Cardiac muscle cell (in vitro differentiated cells and primary cell): ENCODE data around the gene NKAIN4. TPM values are rescaled to one million over a fixed set of nuclear protein-coding genes. Genes with fewer than 3 reads are reported as not detected.
"Not testable (repeated sequence)": the region's sequence is repeated elsewhere in the genome, so short reads cannot be mapped to it uniquely, and the experiment has no call there.

Source experiments
- DNase-seq, 2 donors: peaks; one replicate each; pipeline versions ENCODE4 v3.0.0 to v3.0.0-alpha.2; 2010 to 2017; ENCODE audit warnings: low read depth in 1 of 2, low spot score in 1 of 2
- H3K27ac ChIP-seq: fragments of 200-600 bp; sonication (generic); 2 replicates; pipeline ENCODE4 v1.5.1; 2016
- H3K27me3 ChIP-seq: fragments of 200-600 bp; sonication (generic); 2 replicates; pipeline ENCODE4 v1.6.0; 2016; ENCODE audit warnings: control low read depth
- H3K36me3 ChIP-seq: fragments of 200-600 bp; sonication (generic); 2 replicates; pipeline ENCODE4 v1.5.1; 2016; ENCODE audit warnings: control low read depth
- H3K4me1 ChIP-seq: fragments of 200-600 bp; sonication (generic); 2 replicates; pipeline ENCODE4 v1.8.1; 2017; ENCODE audit warnings: low read depth, mild to moderate bottlenecking, mixed run types
- H3K4me3 ChIP-seq: fragments of 200-600 bp; sonication (generic); 2 replicates; pipeline ENCODE4 v1.5.1; 2016; ENCODE audit warnings: mild to moderate bottlenecking
- H3K9me3 ChIP-seq: fragments of 200-600 bp; sonication (generic); 2 replicates; pipeline ENCODE4 v1.5.1; 2017; ENCODE audit warnings: low read depth, mild to moderate bottlenecking, control low read depth
- CTCF ChIP-seq: IDR thresholded peaks from 2 replicates; pipeline ENCODE4 v1.5.1; 2012; ENCODE audit warnings: low read depth, mild to moderate bottlenecking, low read length
- polyA plus RNA-seq: library from polyadenylated mRNA; unstranded; fragments of >200 nt; fragmentation: Nextera tagmentation; extraction: Ambion mirVana; gene quantifications from 2 replicates; pipeline ENCODE4 v1.2.1, GENCODE V29; 2016
- total RNA-seq: library from RNA; depleted of rRNA; stranded (reverse); fragments of >200 nt; gene quantifications from 2 replicates; pipeline ENCODE4 v1.2.3, GENCODE V29; 2016

NKAIN4 gene
- total and polyA plus RNA-seq, 2 experiments from 2014 or later = not detected

GRCh38 chr20:63225082-63225454, 29.2 kb downstream of the NKAIN4 start:
- Histone ChIP-seq H3K27ac (no peak overlapping the region), H3K4me3 (no peak overlapping the region), H3K4me1 (no peaks in the 10 kb centered on the region), H3K9me3 (no peaks in the 10 kb centered on the region), H3K27me3 (peaks cover 25% of the 10 kb centered on the region), H3K36me3 (no peaks in the 10 kb centered on the region)
- DNase-seq = no peak
- TF ChIP-seq CTCF = no peak

GRCh38 chr20:63224412-63225081, 29.7 kb downstream of the NKAIN4 start:
- H3K36me3 ChIP-seq = no peaks in the 10 kb centered on the region
- no peak overlapping the region for H3K4me3 ChIP-seq
- TF ChIP-seq CTCF = peak; percentile 52
- H3K27ac ChIP-seq = no peak overlapping the region
- no peaks in the 10 kb centered on the region for H3K9me3 ChIP-seq
- H3K27me3 ChIP-seq = peaks cover 31% of the 10 kb centered on the region
- peak; percentile 35 to 77 for DNase-seq
- H3K4me1 ChIP-seq = no peaks in the 10 kb centered on the region

- TF ChIP-seq CTCF = no peak
- H3K27me3 ChIP-seq = peaks cover 36% of the 10 kb centered on the region
- H3K4me3 ChIP-seq = no peak overlapping the region
- no peak for DNase-seq
- no peaks in the 10 kb centered on the region for H3K9me3 ChIP-seq
- no peaks in the 10 kb centered on the region for H3K4me1 ChIP-seq
- no peaks in the 10 kb centered on the region for H3K36me3 ChIP-seq
- H3K27ac ChIP-seq = no peak overlapping the region
These were observed 30.4 kb downstream of the NKAIN4 start for GRCh38 chr20:63223826-63224207.

GRCh38 chr20:63223121-63223825, 31.0 kb downstream of the NKAIN4 start:
- peak; percentile 80 for TF ChIP-seq CTCF
- H3K4me3 ChIP-seq = no peak overlapping the region
- H3K36me3 ChIP-seq = no peaks in the 10 kb centered on the region
- no peaks in the 10 kb centered on the region for H3K9me3 ChIP-seq
- no peak overlapping the region for H3K27ac ChIP-seq
- H3K4me1 ChIP-seq = no peaks in the 10 kb centered on the region
- peak; percentile 43 to 62 for DNase-seq
- peaks cover 37% of the 10 kb centered on the region for H3K27me3 ChIP-seq

- no peak for DNase-seq
- no peaks in the 10 kb centered on the region for H3K36me3 ChIP-seq
- no peak overlapping the region for H3K27ac ChIP-seq
- H3K27me3 ChIP-seq = peaks cover 37% of the 10 kb centered on the region
- no peaks in the 10 kb centered on the region for H3K4me1 ChIP-seq
- no peak overlapping the region for H3K4me3 ChIP-seq
- H3K9me3 ChIP-seq = no peaks in the 10 kb centered on the region
- no peak for TF ChIP-seq CTCF
These were observed 31.7 kb downstream of the NKAIN4 start for GRCh38 chr20:63222541-63222940.

GRCh38 chr20:63221400-63222053, 32.7 kb downstream of the NKAIN4 start:
- not testable (repeated sequence) for H3K4me1 ChIP-seq, DNase-seq, H3K9me3 ChIP-seq, H3K27ac ChIP-seq, H3K36me3 ChIP-seq, H3K4me3 ChIP-seq
- peaks cover 37% of the 10 kb centered on the region for H3K27me3 ChIP-seq
